HepG2 (cell line): ENCODE measurements around the gene HIGD1A. TPM values are rescaled to one million over a fixed set of nuclear protein-coding genes. Genes with fewer than 3 reads are reported as not detected.
A peak's percentile ranks its signal among the peaks of the same experiment; 100 is the strongest.

Source experiments
- RARG ChIP-seq: sonication (generic); formaldehyde crosslinking; IDR thresholded peaks from 2 replicates; pipeline ENCODE4 v1.4.0; 2020; ENCODE audit warnings: low read depth, mild to moderate bottlenecking, missing genetic modification reagents
- SETDB1 ChIP-seq: sonication (generic); formaldehyde crosslinking; IDR thresholded peaks from 2 replicates; pipeline ENCODE4 v1.5.1; 2020; ENCODE audit warnings: missing genetic modification reagents, mild to moderate bottlenecking, borderline replicate concordance
- ZNF530 ChIP-seq: sonication (generic); formaldehyde crosslinking; IDR thresholded peaks from 2 replicates; pipeline ENCODE4 v1.5.0; 2020; ENCODE audit warnings: low read depth, mild to moderate bottlenecking, missing genetic modification reagents
- ZNF563 ChIP-seq: sonication (generic); formaldehyde crosslinking; IDR thresholded peaks from 2 replicates; pipeline ENCODE4 v1.8.0; 2022; ENCODE audit warnings: mild to moderate bottlenecking, moderate library complexity, missing genetic modification reagents
- polyA plus RNA-seq, 8 experiments: library from polyadenylated mRNA; depleted of rRNA in 3 of 8; stranded (reverse) in 7 of 8; unstranded in 1 of 8; fragments of >200 nt; fragmentation: Illumina TruSeq in 4 of 8; extraction: Trizol in 4 of 8; gene quantifications; 2 replicates each; pipeline versions ENCODE4 v1.2.1 to v1.2.3, GENCODE V29; 2011 to 2016; ENCODE audit warnings: low read depth in 4 of 8, missing spikeins in 1 of 8, mixed read lengths in 1 of 8; ENCODE audit not compliant: insufficient read depth in 1 of 8
- total RNA-seq, 5 experiments: library from RNA; depleted of rRNA; stranded (reverse); fragments of >200 nt; fragmentation: Illumina TruSeq; extraction: Trizol; gene quantifications; 2 replicates each; pipeline ENCODE4 v1.2.3, GENCODE V29; 2016; ENCODE audit warnings: low read depth in 1 of 5
- TF ChIP-seq, protein P1 (sequence below): sonication (generic); formaldehyde crosslinking; IDR thresholded peaks from 2 replicates; pipeline ENCODE4 v1.5.0; 2020; ENCODE audit warnings: mild to moderate bottlenecking, missing genetic modification reagents, borderline replicate concordance
- TF ChIP-seq, protein P2 (sequence below): sonication (generic); formaldehyde crosslinking; IDR thresholded peaks from 2 replicates; pipeline ENCODE4 v1.9.0; 2021; ENCODE audit warnings: missing genetic modification reagents, mild to moderate bottlenecking, borderline replicate concordance
- TF ChIP-seq, protein P3 (sequence below): IDR thresholded peaks from 2 replicates; pipeline ENCODE4 v1.6.1; 2012; ENCODE audit warnings: low read length, improper control_type of control experiment
- TF ChIP-seq, protein P4 (sequence below): IDR thresholded peaks from 2 replicates; pipeline ENCODE4 v1.6.1; 2016
- TF ChIP-seq, protein P5 (sequence below): IDR thresholded peaks from 2 replicates; pipeline ENCODE4 v1.6.1; 2018; ENCODE audit warnings: missing genetic modification reagents, mild to moderate bottlenecking, missing compliant biosample characterization

The HIGD1A gene
- total and polyA plus RNA-seq, 2 of the 13 experiments (the other 11 are each of a cell fraction or from before 2014, with no cell fraction given), result 222 to 253 TPM

DNA sequence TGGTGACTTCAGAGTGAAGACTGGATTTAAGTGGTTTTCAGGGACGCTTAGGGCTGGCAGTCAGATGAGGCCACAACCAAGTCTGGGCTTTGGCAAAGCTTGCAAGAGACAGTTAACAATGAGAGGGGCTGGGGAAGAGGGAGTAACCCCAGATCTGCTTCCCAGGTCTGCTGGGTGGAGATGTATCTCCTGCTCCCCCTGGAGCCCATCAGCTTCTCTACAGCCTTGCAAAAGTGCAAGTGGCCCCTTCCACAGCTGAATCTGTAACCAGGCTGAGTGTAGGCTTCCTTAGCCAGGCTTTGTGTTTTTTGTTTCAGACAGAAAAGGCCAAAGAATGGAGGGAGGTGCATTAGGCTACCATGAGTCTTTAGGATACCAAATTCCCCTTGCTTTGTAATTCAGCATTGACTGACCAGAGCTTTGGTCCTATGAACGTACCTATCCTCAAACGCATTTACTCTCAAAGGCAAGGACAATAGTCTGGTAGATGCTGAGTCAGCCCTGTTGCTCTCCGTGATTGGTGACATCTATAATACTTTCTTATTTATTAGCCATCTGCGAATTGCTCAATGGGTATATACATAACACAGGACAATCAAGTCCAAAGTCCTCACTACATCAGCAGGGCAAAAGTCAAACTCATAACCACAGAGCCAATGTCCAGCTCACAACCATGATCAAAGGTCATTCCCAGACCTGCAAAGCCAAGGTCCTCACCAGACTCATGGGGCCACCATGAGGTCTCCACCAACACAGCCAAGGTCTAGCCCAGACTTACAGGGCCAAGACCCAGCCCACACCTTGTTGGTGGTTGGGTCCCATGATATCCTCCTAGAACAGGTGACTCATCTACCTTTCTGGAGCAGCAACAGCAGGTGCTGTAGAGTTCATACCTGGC, 48.4 kb downstream of the HIGD1A start (continued):
- TF ChIP-seq, protein P1, sequence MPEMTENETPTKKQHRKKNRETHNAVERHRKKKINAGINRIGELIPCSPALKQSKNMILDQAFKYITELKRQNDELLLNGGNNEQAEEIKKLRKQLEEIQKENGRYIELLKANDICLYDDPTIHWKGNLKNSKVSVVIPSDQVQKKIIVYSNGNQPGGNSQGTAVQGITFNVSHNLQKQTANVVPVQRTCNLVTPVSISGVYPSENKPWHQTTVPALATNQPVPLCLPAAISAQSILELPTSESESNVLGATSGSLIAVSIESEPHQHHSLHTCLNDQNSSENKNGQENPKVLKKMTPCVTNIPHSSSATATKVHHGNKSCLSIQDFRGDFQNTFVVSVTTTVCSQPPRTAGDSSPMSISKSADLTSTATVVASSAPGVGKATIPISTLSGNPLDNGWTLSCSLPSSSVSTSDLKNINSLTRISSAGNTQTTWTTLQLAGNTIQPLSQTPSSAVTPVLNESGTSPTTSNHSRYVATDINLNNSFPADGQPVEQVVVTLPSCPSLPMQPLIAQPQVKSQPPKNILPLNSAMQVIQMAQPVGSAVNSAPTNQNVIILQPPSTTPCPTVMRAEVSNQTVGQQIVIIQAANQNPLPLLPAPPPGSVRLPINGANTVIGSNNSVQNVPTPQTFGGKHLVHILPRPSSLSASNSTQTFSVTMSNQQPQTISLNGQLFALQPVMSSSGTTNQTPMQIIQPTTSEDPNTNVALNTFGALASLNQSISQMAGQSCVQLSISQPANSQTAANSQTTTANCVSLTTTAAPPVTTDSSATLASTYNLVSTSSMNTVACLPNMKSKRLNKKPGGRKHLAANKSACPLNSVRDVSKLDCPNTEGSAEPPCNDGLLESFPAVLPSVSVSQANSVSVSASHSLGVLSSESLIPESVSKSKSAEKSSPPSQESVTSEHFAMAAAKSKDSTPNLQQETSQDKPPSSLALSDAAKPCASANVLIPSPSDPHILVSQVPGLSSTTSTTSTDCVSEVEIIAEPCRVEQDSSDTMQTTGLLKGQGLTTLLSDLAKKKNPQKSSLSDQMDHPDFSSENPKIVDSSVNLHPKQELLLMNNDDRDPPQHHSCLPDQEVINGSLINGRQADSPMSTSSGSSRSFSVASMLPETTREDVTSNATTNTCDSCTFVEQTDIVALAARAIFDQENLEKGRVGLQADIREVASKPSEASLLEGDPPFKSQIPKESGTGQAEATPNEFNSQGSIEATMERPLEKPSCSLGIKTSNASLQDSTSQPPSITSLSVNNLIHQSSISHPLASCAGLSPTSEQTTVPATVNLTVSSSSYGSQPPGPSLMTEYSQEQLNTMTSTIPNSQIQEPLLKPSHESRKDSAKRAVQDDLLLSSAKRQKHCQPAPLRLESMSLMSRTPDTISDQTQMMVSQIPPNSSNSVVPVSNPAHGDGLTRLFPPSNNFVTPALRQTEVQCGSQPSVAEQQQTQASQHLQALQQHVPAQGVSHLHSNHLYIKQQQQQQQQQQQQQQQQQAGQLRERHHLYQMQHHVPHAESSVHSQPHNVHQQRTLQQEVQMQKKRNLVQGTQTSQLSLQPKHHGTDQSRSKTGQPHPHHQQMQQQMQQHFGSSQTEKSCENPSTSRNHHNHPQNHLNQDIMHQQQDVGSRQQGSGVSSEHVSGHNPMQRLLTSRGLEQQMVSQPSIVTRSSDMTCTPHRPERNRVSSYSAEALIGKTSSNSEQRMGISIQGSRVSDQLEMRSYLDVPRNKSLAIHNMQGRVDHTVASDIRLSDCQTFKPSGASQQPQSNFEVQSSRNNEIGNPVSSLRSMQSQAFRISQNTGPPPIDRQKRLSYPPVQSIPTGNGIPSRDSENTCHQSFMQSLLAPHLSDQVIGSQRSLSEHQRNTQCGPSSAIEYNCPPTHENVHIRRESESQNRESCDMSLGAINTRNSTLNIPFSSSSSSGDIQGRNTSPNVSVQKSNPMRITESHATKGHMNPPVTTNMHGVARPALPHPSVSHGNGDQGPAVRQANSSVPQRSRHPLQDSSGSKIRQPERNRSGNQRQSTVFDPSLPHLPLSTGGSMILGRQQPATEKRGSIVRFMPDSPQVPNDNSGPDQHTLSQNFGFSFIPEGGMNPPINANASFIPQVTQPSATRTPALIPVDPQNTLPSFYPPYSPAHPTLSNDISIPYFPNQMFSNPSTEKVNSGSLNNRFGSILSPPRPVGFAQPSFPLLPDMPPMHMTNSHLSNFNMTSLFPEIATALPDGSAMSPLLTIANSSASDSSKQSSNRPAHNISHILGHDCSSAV (CRISPR knock-in tag), result no peak
- TF ChIP-seq ZNF530 (no peak), SETDB1 (CRISPR knock-in tag) (no peak), RARG (CRISPR knock-in tag) (no peak), ZNF563 (CRISPR knock-in tag) (no peak)
- TF ChIP-seq, protein P2, sequence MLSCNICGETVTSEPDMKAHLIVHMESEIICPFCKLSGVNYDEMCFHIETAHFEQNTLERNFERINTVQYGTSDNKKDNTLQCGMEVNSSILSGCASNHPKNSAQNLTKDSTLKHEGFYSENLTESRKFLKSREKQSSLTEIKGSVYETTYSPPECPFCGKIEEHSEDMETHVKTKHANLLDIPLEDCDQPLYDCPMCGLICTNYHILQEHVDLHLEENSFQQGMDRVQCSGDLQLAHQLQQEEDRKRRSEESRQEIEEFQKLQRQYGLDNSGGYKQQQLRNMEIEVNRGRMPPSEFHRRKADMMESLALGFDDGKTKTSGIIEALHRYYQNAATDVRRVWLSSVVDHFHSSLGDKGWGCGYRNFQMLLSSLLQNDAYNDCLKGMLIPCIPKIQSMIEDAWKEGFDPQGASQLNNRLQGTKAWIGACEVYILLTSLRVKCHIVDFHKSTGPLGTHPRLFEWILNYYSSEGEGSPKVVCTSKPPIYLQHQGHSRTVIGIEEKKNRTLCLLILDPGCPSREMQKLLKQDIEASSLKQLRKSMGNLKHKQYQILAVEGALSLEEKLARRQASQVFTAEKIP (CRISPR knock-in tag), result no peak
- TF ChIP-seq, protein P3, sequence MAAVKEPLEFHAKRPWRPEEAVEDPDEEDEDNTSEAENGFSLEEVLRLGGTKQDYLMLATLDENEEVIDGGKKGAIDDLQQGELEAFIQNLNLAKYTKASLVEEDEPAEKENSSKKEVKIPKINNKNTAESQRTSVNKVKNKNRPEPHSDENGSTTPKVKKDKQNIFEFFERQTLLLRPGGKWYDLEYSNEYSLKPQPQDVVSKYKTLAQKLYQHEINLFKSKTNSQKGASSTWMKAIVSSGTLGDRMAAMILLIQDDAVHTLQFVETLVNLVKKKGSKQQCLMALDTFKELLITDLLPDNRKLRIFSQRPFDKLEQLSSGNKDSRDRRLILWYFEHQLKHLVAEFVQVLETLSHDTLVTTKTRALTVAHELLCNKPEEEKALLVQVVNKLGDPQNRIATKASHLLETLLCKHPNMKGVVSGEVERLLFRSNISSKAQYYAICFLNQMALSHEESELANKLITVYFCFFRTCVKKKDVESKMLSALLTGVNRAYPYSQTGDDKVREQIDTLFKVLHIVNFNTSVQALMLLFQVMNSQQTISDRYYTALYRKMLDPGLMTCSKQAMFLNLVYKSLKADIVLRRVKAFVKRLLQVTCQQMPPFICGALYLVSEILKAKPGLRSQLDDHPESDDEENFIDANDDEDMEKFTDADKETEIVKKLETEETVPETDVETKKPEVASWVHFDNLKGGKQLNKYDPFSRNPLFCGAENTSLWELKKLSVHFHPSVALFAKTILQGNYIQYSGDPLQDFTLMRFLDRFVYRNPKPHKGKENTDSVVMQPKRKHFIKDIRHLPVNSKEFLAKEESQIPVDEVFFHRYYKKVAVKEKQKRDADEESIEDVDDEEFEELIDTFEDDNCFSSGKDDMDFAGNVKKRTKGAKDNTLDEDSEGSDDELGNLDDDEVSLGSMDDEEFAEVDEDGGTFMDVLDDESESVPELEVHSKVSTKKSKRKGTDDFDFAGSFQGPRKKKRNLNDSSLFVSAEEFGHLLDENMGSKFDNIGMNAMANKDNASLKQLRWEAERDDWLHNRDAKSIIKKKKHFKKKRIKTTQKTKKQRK, result no peak
- TF ChIP-seq, protein P4, sequence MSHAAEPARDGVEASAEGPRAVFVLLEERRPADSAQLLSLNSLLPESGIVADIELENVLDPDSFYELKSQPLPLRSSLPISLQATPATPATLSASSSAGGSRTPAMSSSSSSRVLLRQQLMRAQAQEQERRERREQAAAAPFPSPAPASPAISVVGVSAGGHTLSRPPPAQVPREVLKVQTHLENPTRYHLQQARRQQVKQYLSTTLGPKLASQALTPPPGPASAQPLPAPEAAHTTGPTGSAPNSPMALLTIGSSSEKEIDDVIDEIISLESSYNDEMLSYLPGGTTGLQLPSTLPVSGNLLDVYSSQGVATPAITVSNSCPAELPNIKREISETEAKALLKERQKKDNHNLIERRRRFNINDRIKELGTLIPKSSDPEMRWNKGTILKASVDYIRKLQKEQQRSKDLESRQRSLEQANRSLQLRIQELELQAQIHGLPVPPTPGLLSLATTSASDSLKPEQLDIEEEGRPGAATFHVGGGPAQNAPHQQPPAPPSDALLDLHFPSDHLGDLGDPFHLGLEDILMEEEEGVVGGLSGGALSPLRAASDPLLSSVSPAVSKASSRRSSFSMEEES (CRISPR knock-in tag), result peak; percentile 47; the same call in 1 of the 2 replicates
- TF ChIP-seq, protein P5, sequence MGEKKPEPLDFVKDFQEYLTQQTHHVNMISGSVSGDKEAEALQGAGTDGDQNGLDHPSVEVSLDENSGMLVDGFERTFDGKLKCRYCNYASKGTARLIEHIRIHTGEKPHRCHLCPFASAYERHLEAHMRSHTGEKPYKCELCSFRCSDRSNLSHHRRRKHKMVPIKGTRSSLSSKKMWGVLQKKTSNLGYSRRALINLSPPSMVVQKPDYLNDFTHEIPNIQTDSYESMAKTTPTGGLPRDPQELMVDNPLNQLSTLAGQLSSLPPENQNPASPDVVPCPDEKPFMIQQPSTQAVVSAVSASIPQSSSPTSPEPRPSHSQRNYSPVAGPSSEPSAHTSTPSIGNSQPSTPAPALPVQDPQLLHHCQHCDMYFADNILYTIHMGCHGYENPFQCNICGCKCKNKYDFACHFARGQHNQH (CRISPR knock-in tag), result peak; percentile 16; the same call in 1 of the 2 replicates
